GM12864 (cell line): ENCODE data around the gene PARVB.

ENCODE experiments used
- DNase-seq: peaks from one replicate; pipeline ENCODE4 v3.0.0-alpha.2; 2011; ENCODE audit warnings: low read depth
- H3K4me3 ChIP-seq: 2 replicates; pipeline ENCODE4 v1.5.1; 2011; ENCODE audit warnings: mild to moderate bottlenecking, low read depth, low read length, control low read depth
- CTCF ChIP-seq: IDR thresholded peaks from 2 replicates; pipeline ENCODE4 v1.5.1; 2011; ENCODE audit warnings: low read depth, mild to moderate bottlenecking, moderate library complexity, low read length, control low read depth, inconsistent platforms; ENCODE audit errors: missing control alignments

The PARVB gene

GRCh38 chr22:44131412-44131811, 107.3 kb downstream of the PARVB start:
- no peak overlapping the region for H3K4me3 ChIP-seq
- TF ChIP-seq CTCF, result no peak
- DNase-seq, result no peak

GRCh38 chr22:44131989-44132685, 108.0 kb downstream of the PARVB start:
- no peak for DNase-seq
- no peak for TF ChIP-seq CTCF

GRCh38 chr22:44132724-44133123, 108.6 kb downstream of the PARVB start:
- TF ChIP-seq CTCF, result no peak
- DNase-seq, result no peak

More at GRCh38 chr22:44131989-44132685, 108.0 kb downstream of the PARVB start:
- H3K4me3 ChIP-seq, result no peak overlapping the region

GRCh38 chr22:44133161-44133560, 109.1 kb downstream of the PARVB start:
- no peak for DNase-seq
- TF ChIP-seq CTCF, result no peak
- no peak overlapping the region for H3K4me3 ChIP-seq

More at GRCh38 chr22:44132724-44133123, 108.6 kb downstream of the PARVB start:
- H3K4me3 ChIP-seq, result no peak overlapping the region

GRCh38 chr22:44133901-44134571, 109.9 kb downstream of the PARVB start:
- DNase-seq, result no peak
- no peak for TF ChIP-seq CTCF
- no peak overlapping the region for H3K4me3 ChIP-seq

- no peak for DNase-seq
- no peak overlapping the region for H3K4me3 ChIP-seq
- TF ChIP-seq CTCF, result no peak
These were observed 112.0 kb downstream of the PARVB start for GRCh38 chr22:44136112-44136511.

- no peak for TF ChIP-seq CTCF
- no peak overlapping the region for H3K4me3 ChIP-seq
- DNase-seq, result no peak
These were observed 112.7 kb downstream of the PARVB start for GRCh38 chr22:44136786-44137185.
